Dendritic cell treated with granulocyte-macrophage colony-stimulating factor and Interleukin-4, amounts not matched to agents 40 ng/mL and 50 ng/mL, for 4 days (primary cell): Measurements from ENCODE around the gene NUMBL.

Experiments
- H3K27ac Mint-ChIP-seq: one replicate; pipeline ENCODE4 v1.8.0; 2022; ENCODE audit warnings: mild to moderate bottlenecking, mixed read lengths
- H3K27me3 Mint-ChIP-seq: one replicate; pipeline ENCODE4 v1.8.0; 2022; ENCODE audit warnings: mild to moderate bottlenecking, mixed read lengths
- H3K36me3 Mint-ChIP-seq: one replicate; pipeline ENCODE4 v1.8.0; 2022; ENCODE audit warnings: low read depth, mixed read lengths
- H3K4me1 Mint-ChIP-seq: one replicate; pipeline ENCODE4 v1.8.0; 2022; ENCODE audit warnings: low read depth, mixed read lengths
- H3K4me3 Mint-ChIP-seq: one replicate; pipeline ENCODE4 v1.8.0; 2022; ENCODE audit warnings: mild to moderate bottlenecking, moderate library complexity, mixed read lengths
- H3K9me3 Mint-ChIP-seq: one replicate; pipeline ENCODE4 v1.8.0; 2022; ENCODE audit warnings: mixed read lengths
- intact Hi-C: fragments of 100-400 bp; cut with micrococcal nuclease; formaldehyde crosslinking; loops from one replicate; pipeline ENCODE4 v1.15.0; 2022

Gene NUMBL

GRCh38 chr19:40705950-40706619, 15.6 kb upstream of the NUMBL start:
- Mint-ChIP-seq H3K36me3 (peaks cover 91% of the 10 kb centered on the region), H3K4me3 (no peak overlapping the region), H3K27ac (no peak overlapping the region), H3K4me1 (peaks cover 12% of the 10 kb centered on the region), H3K9me3 (no peaks in the 10 kb centered on the region), H3K27me3 (no peaks in the 10 kb centered on the region)
- intact Hi-C loops: no loop called here

DNA sequence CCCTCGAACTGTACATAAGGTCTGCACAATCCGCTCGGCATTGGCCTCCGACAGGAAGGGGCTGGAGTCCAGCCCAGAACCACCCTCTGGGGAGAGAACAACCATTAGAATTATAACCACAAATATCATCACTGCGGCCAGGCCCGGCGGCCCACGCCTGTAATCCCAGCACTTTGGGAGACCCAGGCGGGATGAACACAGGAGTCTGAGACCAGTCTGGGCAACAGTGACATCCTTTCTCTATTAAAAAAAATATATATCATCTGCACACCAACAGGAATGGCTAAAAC, 14.9 kb upstream of the NUMBL start:
- Mint-ChIP-seq H3K9me3 (no peaks in the 10 kb centered on the region), H3K27me3 (no peaks in the 10 kb centered on the region), H3K27ac (no peak overlapping the region), H3K4me3 (no peak overlapping the region), H3K4me1 (peaks cover 7% of the 10 kb centered on the region), H3K36me3 (peaks cover 91% of the 10 kb centered on the region)
- intact Hi-C loops: no loop called here

- peaks cover 7% of the 10 kb centered on the region for H3K4me1 Mint-ChIP-seq
- no peaks in the 10 kb centered on the region for H3K27me3 Mint-ChIP-seq
- no peak overlapping the region for H3K27ac Mint-ChIP-seq
- peaks cover 91% of the 10 kb centered on the region for H3K36me3 Mint-ChIP-seq
- intact Hi-C loops: no loop called here
- H3K9me3 Mint-ChIP-seq: no peaks in the 10 kb centered on the region
- H3K4me3 Mint-ChIP-seq: no peak overlapping the region
These were observed 14.3 kb upstream of the NUMBL start for GRCh38 chr19:40704491-40705361.

DNA sequence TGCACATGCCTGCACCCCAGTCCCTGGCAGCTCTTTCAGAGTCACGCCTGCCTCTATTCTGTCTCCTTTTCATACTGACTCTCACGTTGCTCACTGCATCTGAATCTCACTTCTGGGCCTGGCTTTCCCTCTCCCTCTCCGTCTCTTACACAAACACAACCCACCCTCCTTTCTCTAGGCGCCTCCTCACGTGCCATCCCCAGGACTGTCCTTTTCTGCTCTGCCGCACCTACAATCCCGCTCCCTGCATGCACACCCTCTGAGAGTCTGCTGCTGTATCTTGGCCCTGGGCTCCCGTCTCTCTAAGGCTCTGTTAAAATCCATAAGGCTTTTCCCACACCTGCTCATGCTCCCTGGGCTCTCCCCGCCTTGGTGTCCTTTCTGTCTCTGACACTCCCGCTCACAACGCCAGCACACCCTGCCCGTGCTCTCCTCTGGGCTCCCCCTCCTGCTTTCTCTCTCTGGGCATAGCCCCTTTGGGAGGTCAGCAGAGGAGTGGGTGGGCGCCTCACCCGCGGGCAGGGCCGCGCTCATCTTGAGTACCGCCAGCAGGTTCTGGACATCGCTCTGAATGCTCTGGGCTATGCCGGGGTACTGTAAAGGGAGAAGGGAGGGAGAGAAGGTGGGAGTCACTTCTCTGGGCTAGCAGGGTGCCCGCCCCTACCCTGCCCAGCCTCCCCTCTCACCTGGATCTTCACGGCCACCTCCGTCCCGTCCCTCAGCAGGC, 12.7 kb upstream of the NUMBL start:
- H3K27me3 Mint-ChIP-seq: no peaks in the 10 kb centered on the region
- no peak overlapping the region for H3K27ac Mint-ChIP-seq
- no peak overlapping the region for H3K4me3 Mint-ChIP-seq
- H3K36me3 Mint-ChIP-seq: peaks cover 89% of the 10 kb centered on the region
- H3K4me1 Mint-ChIP-seq: peaks cover 7% of the 10 kb centered on the region
- no peaks in the 10 kb centered on the region for H3K9me3 Mint-ChIP-seq
- intact Hi-C loops: no loop called here

GRCh38 chr19:40702337-40703012, 12.0 kb upstream of the NUMBL start:
- Mint-ChIP-seq H3K4me1 (peaks cover 7% of the 10 kb centered on the region), H3K27me3 (no peaks in the 10 kb centered on the region), H3K27ac (no peak overlapping the region), H3K9me3 (no peaks in the 10 kb centered on the region), H3K36me3 (peaks cover 88% of the 10 kb centered on the region), H3K4me3 (no peak overlapping the region)
- intact Hi-C loops: no loop called here

GRCh38 chr19:40701758-40702157, 11.3 kb upstream of the NUMBL start:
- no peak overlapping the region for H3K4me3 Mint-ChIP-seq
- intact Hi-C loops: no loop called here
- no peak overlapping the region for H3K27ac Mint-ChIP-seq
- peaks cover 7% of the 10 kb centered on the region for H3K4me1 Mint-ChIP-seq
- H3K9me3 Mint-ChIP-seq: no peaks in the 10 kb centered on the region
- no peaks in the 10 kb centered on the region for H3K27me3 Mint-ChIP-seq
- H3K36me3 Mint-ChIP-seq: peaks cover 89% of the 10 kb centered on the region

- H3K36me3 Mint-ChIP-seq: peaks cover 94% of the 10 kb centered on the region
- no peak overlapping the region for H3K27ac Mint-ChIP-seq
- H3K4me1 Mint-ChIP-seq: peaks cover 6% of the 10 kb centered on the region
- intact Hi-C loops: no loop called here
- no peak overlapping the region for H3K4me3 Mint-ChIP-seq
- no peaks in the 10 kb centered on the region for H3K9me3 Mint-ChIP-seq
- H3K27me3 Mint-ChIP-seq: no peaks in the 10 kb centered on the region
These were observed 9.6 kb upstream of the NUMBL start for GRCh38 chr19:40700083-40700482.

DNA sequence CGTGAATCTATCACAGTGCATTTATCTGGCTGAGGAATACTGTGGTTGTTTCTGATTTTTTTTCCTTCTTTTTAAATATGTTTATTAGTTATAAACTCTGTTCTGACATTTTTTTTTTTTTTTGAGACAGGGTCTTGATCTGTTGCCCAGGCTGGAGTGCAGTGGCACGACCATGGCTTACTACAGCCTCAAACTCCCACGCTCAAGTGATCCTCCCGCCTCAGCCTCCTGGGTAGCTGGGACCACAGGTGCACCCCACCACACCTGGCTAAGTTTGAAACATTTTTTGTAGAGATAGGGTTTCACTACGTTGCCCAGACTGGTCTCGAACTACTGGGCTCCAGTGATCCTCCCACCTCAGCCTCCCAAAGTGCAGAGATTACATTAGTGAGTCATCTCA, 6.6 kb upstream of the NUMBL start:
- H3K4me1 Mint-ChIP-seq: no peaks in the 10 kb centered on the region
- H3K27ac Mint-ChIP-seq: no peak overlapping the region

DNA sequence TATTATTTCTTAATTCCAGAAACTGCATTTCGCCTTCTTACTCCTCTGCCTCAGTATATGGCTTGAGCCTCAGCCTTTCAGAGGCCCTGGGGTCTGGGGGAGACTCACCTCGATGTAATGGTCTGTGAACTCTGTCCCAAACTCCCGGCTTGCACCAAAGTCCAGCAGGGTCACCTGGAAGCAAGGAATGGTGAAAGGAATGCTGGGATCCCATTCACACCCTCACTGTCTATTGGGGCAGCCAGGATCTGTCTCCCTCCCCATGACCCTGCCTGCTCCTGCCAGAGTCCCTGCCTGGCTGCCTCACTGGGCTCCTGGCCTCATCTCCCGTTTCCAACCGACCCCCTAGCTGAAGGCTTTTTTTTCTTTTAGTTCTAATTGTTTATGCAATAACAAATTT, 5.4 kb upstream of the NUMBL start:
- Mint-ChIP-seq H3K9me3 (no peaks in the 10 kb centered on the region), H3K36me3 (peaks cover 89% of the 10 kb centered on the region), H3K27me3 (no peaks in the 10 kb centered on the region), H3K4me1 (peaks cover 10% of the 10 kb centered on the region), H3K4me3 (no peak overlapping the region), H3K27ac (no peak overlapping the region)
- intact Hi-C loops: no loop called here

More for the DNA sequence above, 6.6 kb upstream of the NUMBL start:
- H3K27me3 Mint-ChIP-seq: no peaks in the 10 kb centered on the region
- intact Hi-C loops: no loop called here
- H3K4me3 Mint-ChIP-seq: no peak overlapping the region
- no peaks in the 10 kb centered on the region for H3K9me3 Mint-ChIP-seq
- H3K36me3 Mint-ChIP-seq: peaks cover 92% of the 10 kb centered on the region

DNA sequence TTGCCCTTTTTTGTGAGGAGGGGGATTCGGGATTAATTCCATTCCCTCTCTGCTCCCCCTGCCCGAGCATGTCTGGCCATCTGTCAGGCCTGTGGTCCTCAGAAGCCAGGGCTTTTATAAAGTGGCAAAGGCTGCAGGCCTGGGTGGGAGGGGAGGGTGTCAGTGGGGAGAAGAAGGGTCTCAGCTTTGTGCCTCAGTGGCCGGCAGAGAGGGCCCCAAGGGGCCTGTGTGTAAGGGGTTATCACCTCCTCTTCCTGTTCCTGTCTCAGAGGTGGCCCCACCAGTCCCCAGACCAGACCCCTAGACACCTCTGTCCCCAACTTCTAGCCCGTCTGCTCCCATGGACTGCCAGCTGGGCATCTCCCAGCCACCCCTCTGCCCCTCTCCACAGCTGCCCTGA, 3.4 kb upstream of the NUMBL start:
- H3K4me3 Mint-ChIP-seq: no peak overlapping the region
- intact Hi-C loops: no loop called here
- peaks cover 12% of the 10 kb centered on the region for H3K4me1 Mint-ChIP-seq
- no peaks in the 10 kb centered on the region for H3K27me3 Mint-ChIP-seq
- no peaks in the 10 kb centered on the region for H3K9me3 Mint-ChIP-seq
- peaks cover 74% of the 10 kb centered on the region for H3K36me3 Mint-ChIP-seq
- no peak overlapping the region for H3K27ac Mint-ChIP-seq

- Mint-ChIP-seq H3K27me3 (no peaks in the 10 kb centered on the region), H3K4me1 (peaks cover 12% of the 10 kb centered on the region), H3K9me3 (no peaks in the 10 kb centered on the region), H3K4me3 (no peak overlapping the region), H3K27ac (peak overlapping the region; percentile 19), H3K36me3 (peaks cover 68% of the 10 kb centered on the region)
- intact Hi-C loops: no loop called here
These were observed 2.8 kb upstream of the NUMBL start for GRCh38 chr19:40693150-40693788.

- intact Hi-C loops: no loop called here
- no peak overlapping the region for H3K4me3 Mint-ChIP-seq
- peaks cover 12% of the 10 kb centered on the region for H3K4me1 Mint-ChIP-seq
These were observed 1.7 kb upstream of the NUMBL start for GRCh38 chr19:40692212-40692551.

GRCh38 chr19:40691421-40692211, 1.2 kb upstream of the NUMBL start:
- no peak overlapping the region for H3K4me3 Mint-ChIP-seq
- peaks cover 12% of the 10 kb centered on the region for H3K4me1 Mint-ChIP-seq
- peak overlapping the region; percentile 97 for H3K27ac Mint-ChIP-seq
- intact Hi-C loops: loop anchor here (2.0 kb wide), 1 partner anchor 29 kb away; no protein-coding TSS in a partner anchor
- H3K9me3 Mint-ChIP-seq: no peaks in the 10 kb centered on the region
- no peaks in the 10 kb centered on the region for H3K27me3 Mint-ChIP-seq
- H3K36me3 Mint-ChIP-seq: peaks cover 57% of the 10 kb centered on the region

More at GRCh38 chr19:40692212-40692551, 1.7 kb upstream of the NUMBL start:
- H3K27ac Mint-ChIP-seq: peak overlapping the region; percentile 19
- no peaks in the 10 kb centered on the region for H3K9me3 Mint-ChIP-seq
- H3K36me3 Mint-ChIP-seq: peaks cover 61% of the 10 kb centered on the region
- H3K27me3 Mint-ChIP-seq: no peaks in the 10 kb centered on the region
